ENCODE results near the gene UGT1A3.

- TF ChIP-seq CTCF (IDR thresholded peaks at IDR 0.05; ENCODE audit: borderline replicate concordance, extremely low read depth, low read length, poor library complexity, severe bottlenecking) (no peak), EZH2 (IDR thresholded peaks at IDR 0.05; ENCODE audit: borderline replicate concordance, low read depth, low read length, severe bottlenecking) (no peak)
These were observed at the start of gene UGT1A3 for GRCh38 chr2:233728723-233729301.

All from DND-41 (cell line).